ENCODE results near the gene CHTF18.

DNA sequence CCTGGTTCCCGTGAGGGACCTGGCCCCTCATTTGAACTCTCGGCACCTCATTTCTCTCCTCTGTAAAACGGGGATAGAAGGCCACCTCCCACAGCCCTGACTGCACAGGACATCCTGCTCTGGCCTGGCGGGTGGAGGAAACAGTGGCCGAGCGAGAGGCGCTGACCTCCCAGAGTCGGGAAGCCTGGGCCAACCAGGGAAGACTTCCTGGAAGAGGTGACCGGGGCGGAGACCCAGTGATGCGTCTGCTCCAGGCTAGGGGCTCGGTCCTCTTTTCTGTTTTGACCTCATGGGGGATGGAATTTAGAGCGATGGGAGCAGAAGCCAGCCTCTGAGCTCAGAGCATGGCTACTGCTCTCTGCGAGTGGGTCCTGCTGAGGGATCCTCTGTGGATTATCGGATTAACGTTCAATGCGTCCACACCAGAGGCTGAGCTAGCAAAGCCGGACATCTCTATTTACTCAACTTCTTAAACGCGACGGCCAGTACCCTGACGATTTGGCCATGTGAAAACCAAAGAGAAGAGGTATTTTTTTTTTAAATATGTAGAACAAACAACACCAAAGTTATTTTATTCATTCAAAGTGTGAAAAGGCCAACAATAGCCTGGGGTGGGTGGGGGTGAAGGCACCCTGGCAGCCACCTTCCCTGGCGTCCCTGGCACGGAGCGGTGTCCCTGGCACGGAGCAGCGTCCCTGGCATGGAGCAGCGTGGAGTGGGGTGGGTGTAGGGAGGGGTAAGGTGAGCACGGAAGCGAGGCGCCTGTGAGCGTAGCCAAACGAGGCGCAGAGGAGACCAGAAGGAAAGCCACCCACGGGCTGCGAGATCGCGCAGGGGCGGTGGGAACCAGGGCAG is 37.0 kb upstream of the CHTF18 start:
- TF ChIP-seq ZNF530 (tag by site-specific recombination; IDR thresholded peaks at IDR 0.05; ENCODE audit: low read depth): no peak
- no peak for TF ChIP-seq PRDM1 (tag by site-specific recombination; IDR thresholded peaks at IDR 0.05)
- TF ChIP-seq, protein P1, sequence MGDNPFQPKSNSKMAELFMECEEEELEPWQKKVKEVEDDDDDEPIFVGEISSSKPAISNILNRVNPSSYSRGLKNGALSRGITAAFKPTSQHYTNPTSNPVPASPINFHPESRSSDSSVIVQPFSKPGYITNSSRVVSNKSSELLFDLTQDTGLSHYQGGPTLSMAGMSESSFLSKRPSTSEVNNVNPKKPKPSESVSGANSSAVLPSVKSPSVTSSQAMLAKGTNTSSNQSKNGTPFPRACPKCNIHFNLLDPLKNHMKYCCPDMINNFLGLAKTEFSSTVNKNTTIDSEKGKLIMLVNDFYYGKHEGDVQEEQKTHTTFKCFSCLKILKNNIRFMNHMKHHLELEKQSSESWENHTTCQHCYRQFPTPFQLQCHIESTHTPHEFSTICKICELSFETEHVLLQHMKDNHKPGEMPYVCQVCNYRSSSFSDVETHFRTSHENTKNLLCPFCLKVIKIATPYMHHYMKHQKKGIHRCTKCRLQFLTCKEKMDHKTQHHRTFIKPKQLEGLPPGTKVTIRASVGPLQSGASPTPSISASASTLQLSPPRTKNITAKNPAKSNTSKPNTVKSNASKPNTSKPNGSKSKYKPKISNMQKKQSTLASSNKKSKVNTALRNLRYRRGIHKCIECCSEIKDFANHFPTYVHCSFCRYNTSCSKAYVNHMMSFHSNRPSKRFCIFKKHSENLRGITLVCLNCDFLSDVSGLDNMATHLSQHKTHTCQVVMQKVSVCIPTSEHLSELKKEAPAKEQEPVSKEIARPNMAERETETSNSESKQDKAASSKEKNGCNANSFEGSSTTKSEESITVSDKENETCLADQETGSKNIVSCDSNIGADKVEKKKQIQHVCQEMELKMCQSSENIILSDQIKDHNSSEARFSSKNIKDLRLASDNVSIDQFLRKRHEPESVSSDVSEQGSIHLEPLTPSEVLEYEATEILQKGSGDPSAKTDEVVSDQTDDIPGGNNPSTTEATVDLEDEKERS (tag by site-specific recombination; IDR thresholded peaks at IDR 0.05): no peak
- TF ChIP-seq ZNF248 (tag by site-specific recombination; IDR thresholded peaks at IDR 0.05): no peak
